Sciatic nerve (tissue), 2 donors: Measurements from ENCODE around the gene CDH13. TPM values are rescaled to one million over a fixed set of nuclear protein-coding genes. Genes with fewer than 3 reads are reported as not detected.
A peak's percentile ranks its signal among the peaks of the same experiment; 100 is the strongest.

Source experiments
- ATAC-seq: fragments of 200-7000 bp; cut with Tn5 transposase; one replicate; pipeline ENCODE4 v1.9.1; 2020; ENCODE audit warnings: mild to moderate bottlenecking, moderate library complexity
- DNase-seq: peaks from one replicate; pipeline ENCODE4 v3.0.0-alpha.2; 2020; ENCODE audit warnings: low spot score
- intact Hi-C: fragments of 100-400 bp; cut with DNase I; formaldehyde crosslinking; loops from one replicate; pipeline ENCODE4 v1.14.2; 2022
- total RNA-seq: library from RNA; stranded (reverse); fragmentation: NEBNext Ultra II Directional; extraction: Animal tissue kit (Norgen Biotek cat#: 25700); gene quantifications from one replicate; pipeline ENCODE4 v1.2.1, GENCODE V29; 2021
- donor health status: DM: no; HTN: no; CAD: no.
- donor health status: DM: no; HTN: no; CAD: no.

CDH13 gene
- total RNA-seq, 1 donor from 2014 or later: 7.5 TPM

DNA sequence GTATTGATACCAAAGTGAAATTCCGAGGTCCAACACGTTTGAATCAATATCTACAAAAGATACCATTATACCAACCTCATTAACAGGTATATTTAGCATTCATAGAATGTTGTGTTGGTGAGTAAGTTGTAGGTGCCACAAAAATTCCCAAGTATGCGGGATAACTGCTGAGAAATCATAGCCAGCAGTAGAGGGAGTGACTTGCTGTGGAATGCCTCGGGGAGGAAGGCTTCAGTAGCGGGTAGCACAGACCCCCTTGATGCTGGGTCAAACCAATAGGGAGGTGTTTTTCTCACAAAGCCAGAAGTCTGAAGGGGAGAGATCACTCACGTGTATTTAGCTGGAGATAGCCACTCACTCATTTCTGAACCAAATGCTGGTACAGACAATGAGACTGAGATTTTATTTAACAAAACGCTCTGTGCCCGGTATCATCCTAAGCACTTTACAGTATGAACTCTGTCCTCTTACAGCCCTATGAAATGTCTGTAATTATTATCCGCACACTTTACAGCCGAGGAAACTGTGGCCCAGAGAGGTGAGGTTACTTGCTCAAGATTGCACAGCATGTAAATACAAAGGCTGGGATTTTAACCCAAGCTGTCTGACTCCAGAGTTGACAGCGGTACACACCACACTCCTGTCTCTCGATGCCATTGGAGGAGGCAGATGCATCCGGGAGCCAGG, 1204.1 kb downstream of the CDH13 start:
- DNase-seq: no peak
- ATAC-seq: no peak
- intact Hi-C loops: loop anchor here (5.0 kb wide), 1 partner anchor 1229 kb away; no protein-coding TSS in a partner anchor

DNA sequence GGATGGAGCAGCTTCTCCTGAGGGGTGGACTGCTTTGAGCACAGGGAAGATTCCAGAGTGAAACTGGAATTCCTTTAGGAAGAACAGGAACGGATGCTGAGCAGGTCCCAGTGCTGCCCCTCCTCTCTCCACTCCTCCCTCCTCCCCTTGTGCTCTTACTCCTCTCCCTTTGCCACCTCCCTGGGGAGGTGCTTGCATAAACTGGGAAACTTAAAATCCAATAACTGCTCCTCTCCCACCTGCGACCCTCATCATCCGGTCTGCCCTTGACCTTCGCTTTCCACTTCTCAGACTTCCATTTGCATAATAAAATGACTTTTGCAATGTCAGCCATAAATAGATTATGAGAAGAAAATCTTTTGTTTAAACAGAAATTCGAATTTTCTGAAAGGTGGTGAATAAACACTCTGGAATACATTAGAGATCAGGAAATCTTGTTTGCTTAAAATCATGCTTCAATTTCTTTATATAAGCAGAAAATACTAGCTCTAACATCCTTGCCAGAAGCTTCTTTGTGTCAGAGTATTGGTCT, 1204.8 kb downstream of the CDH13 start:
- DNase-seq (no peak), ATAC-seq (no peak)
- intact Hi-C loops: loop anchor here (5.0 kb wide), 1 partner anchor 1229 kb away; no protein-coding TSS in a partner anchor

DNA sequence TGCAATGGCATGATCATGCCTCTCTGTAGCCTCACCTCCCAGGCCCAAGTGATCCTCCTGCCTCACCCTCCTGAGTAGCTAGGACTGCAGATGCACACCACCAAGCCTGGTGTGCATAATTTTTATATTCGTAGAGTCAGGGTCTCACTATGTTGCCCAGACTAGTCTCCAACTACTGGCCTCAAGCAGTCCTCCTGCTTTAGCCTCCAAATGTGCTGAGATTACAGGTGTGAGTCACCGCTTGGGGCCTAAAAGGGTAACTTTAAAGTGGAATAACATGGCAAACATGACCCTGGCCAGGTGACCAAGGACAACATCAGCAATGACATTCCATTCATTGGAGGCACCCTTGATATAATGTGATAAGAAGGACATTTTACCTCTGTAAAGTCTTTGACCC, 1207.2 kb downstream of the CDH13 start:
- ATAC-seq: no peak

DNA sequence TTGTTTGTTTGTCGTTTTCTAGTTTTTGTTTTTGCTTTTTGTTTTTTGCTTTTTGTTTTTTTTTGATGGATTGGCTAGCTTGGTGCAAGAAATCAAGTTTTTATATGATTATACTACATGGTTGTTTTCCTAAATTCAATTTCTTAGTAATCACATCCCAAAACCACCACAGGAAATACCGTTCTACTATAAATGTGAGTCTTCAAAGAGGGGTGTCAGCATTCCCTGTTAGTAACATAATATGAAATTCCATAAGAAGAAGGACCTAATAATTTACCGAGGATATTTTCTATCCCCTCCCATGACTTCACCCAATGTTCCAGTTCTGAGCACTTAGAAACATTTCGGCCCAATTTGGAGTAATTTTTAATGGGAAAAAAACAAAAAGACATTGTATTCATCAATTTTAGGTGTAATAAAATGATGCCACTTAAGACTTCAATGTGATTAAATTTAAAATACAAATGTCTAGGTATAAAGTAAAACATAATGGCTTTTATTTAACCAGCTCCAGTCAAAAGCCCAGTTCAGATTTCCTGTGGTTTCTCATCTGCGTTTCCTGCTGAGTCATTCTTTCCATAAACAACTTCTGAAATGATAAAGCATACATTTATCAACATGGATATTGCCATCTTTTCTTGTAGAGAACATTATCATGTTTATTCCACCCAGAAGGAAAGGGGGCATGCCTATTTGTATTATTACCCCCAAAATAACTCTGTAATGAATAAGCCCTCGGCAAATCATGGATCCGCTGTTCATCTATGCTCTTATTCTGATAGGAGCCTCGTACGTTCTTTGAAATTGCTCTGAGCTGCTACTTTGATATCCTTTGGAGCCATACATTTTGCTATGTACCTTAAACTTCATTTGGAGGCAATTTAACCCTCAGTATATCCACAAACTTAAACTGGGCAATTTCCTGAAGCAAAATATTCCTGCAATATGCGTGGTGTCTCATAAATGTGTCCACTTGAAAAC, 1209.1 kb downstream of the CDH13 start:
- ATAC-seq: no peak
- intact Hi-C loops: no loop called here
- no peak for DNase-seq

More for the DNA sequence above, 1207.2 kb downstream of the CDH13 start:
- no peak for DNase-seq
- intact Hi-C loops: loop anchor here (5.0 kb wide), 1 partner anchor 1232 kb away; no protein-coding TSS in a partner anchor

DNA sequence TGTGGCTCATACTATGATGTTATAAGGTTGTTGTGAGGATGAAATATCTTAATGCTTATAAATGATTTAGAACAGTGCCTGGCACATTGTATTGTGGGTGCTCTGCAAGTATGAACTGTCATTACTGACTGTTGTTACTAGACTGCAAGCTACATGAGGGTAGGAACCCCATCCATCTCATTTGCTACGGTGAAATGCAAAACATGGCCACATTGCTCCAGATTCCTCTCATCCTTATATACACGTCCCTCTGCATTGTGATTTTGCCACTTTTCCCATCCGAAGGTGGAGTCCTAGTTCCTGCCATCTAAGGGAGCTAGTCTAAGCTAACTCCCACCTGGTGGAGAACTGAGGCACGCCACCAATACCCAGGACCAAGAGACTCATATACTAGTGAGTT, 1210.8 kb downstream of the CDH13 start:
- intact Hi-C loops: no loop called here
- ATAC-seq: no peak
- DNase-seq: no peak

DNA sequence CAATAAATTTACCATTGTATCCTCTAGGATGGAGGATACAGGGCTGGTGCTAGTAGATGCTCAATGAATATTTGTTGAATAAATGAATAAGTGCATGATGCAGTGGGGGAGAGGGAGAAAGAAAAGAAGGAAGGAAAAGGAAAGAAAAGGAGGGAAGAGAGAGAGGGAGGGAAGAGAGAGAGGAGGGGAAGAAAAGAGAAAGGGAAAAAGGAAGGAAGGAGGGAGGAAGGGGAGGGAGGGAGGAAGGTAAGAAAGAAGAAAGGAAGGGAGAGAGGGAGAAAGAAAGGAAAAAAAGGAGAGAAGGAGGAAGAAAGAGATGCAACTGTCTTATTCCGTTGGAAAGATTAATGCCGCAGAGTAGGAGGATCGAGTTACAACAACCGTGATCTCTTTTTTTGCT, 1211.4 kb downstream of the CDH13 start:
- no peak for ATAC-seq

DNA sequence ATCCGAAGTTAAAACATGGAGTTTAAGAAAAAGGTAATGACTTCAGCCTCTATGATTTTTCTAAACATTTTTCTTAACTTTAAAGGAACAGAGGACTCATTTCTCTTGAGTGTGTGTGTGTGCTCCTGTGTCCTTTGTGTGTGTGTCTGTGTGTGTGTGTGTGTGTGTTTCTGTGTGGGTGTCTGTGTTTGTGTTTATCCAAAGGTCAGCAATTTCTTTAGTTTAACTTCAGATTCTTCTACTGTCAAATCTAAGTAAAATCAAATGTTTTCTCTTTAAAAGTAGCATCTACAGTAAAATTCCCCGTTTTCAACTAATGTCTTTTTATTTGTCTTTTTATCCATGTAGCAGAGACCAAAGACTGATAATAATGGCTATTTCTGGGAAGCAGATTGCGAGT, 1212.8 kb downstream of the CDH13 start:
- DNase-seq: no peak
- ATAC-seq: no peak
- intact Hi-C loops: no loop called here

More for the DNA sequence above, 1211.4 kb downstream of the CDH13 start:
- DNase-seq: no peak
- intact Hi-C loops: no loop called here

DNA sequence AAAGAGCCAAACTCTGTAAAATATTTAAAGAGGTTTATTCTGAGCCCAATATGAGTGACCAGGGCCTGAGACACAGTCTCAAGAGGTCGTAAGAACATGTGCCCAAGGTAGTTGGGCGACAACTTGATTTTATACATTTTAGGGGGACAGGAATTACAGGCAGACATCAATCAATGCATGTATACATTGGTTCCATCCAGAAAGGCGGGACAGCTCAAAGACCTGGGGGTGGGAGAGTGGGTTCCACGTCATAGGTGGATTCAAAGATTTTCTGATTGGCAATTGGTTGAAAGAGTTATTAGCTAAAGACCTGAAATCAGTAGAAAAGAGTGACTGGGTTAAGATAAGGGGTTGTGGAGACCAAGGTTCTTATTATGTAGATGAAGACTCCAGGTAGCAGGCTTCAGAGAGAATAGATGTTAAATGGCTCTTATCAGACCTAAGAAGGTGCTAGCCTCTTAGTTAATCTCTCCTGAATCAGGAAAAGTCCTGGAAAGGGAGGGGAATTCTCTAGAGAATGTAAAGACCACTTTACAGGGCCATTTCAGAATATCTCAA, 1213.4 kb downstream of the CDH13 start:
- ATAC-seq (no peak), DNase-seq (no peak)
- intact Hi-C loops: no loop called here

DNA sequence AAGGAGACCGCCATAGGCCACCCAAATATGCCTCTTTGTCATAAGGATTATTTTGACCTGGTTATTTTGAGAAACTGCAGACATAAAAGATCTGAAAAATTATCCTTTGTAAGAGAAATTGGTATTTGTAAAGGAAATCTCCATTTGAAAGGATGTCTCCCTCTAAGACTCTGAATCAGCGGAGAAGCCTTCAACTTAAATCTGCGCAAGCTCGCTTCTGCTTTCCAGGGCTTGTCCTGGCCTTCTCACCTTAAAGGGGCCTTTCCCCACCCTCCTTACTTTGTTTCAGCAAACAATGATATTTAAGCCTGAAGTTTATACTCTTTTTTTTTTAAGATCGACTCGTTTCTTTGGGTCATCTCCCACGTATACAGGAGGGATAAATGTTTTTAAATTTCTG, 1215.5 kb downstream of the CDH13 start:
- ATAC-seq (no peak), DNase-seq (no peak)
- intact Hi-C loops: no loop called here

DNA sequence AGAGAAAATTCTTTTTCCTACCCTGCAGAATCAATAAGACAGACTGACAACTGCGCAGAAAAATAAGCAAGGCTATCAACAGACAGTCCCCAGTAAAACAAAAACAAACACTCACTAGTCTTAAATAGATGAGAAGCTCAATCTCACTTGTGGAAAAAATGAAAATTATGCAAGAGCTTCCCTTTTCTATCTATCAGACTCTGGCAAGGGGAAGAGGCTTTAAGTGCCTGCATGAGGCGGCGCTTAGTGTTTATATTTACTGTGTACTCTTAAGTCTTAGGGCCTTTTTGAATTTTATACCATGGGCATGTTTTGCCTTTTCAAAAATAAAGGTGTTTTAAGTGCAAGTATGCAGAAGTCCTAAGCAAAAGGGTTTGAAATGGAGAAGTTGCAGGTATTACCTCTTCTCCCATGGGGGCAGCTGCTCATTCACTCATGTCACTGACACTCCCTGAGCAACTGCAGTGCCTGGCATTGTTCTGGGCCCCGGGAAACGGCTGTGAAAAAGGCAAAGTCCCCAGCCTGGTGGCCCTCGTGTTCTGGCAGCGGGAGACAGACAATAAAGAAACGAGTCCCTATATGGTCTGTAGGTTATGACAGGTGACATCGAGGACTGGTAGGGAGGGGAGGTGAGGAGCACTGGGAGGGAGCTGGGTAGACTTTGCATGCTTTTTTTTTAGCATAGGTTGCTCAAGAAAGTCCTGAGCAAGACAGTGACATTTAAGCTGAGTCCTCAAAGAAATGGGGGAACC, 1216.2 kb downstream of the CDH13 start:
- intact Hi-C loops: no loop called here
- DNase-seq (no peak), ATAC-seq (no peak)

DNA sequence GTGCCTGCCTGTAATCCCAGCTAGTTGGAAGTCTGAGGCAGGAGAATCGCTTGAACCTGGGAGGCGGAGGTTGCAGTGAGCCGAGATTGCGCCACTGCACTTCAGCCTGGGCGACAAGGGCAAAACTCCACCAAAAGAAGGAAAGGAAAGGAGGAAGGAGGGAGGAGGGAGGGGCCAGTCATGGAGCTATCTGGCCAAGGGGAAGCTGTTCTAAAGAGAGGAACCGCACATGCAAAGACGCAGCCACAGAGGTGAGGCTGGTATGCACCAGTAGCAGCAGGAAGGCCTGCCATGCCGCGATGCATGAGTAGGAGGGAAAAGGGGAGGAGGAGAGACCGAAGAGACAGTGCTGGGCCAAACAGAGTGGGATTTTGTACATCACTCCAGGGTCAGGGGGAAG, 1216.9 kb downstream of the CDH13 start:
- intact Hi-C loops: no loop called here
- DNase-seq (no peak), ATAC-seq (no peak)

DNA sequence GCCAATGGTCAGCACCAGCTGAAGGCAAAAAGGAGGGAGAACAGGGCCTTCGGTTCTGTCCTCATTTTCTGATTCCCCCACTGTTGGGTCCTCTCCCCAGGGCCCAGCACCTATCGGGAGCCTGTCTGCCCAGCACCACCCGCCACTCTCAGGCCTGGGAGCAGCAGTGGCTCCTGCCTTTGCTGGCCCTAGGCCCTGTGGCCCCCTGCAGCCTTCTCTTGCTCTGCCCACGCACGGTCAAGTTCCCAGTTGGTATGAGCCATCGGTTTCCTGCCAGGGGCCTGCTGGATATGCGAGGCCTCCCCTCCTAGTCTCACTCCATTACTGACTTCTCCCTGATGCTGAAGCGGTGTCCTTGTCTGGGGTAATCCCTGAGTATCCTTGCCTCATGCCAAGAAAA, 1218.5 kb downstream of the CDH13 start:
- intact Hi-C loops: no loop called here
- no peak for DNase-seq

DNA sequence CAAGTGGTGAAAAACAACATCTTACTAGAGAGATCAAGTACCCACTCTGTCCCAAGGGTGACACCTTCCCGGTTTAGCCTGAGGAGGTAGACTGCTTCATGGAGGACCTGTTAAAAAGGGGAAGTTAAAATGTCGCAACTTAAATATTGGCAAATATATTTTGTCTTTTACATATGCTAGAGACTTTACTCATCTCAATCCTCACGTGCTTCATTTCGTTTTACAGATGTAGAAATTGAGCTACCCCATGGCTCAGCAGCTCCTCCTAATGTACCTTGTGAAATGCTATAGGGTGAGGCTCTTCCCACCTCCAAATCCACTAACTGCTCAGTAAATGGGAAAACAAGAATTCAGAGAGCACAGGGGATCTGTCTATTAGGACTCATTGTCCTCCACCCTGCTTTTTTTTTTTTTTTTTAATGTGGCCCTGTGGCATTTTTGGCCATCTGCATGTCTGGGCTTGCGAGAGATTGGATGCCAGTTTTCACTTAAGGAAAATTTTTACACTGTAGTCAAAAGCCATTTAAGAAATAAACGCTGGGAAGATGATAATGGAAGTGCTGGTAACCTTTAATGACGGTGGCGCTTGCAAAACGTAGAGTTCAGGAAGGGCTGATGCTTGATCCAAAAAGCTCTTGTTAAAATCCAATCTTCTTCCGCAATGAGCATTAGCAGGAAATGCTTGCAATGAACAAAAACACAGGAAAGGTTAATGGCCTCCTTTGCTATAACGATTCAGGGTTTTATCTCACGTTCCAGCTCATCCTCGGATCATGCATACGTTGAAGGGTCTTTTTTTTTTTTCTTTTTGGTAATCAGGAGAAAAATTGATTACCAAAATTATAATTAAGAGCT, 1220.8 kb downstream of the CDH13 start:
- DNase-seq (no peak), ATAC-seq (no peak)
- intact Hi-C loops: no loop called here

More for the DNA sequence above, 1218.5 kb downstream of the CDH13 start:
- no peak for ATAC-seq

DNA sequence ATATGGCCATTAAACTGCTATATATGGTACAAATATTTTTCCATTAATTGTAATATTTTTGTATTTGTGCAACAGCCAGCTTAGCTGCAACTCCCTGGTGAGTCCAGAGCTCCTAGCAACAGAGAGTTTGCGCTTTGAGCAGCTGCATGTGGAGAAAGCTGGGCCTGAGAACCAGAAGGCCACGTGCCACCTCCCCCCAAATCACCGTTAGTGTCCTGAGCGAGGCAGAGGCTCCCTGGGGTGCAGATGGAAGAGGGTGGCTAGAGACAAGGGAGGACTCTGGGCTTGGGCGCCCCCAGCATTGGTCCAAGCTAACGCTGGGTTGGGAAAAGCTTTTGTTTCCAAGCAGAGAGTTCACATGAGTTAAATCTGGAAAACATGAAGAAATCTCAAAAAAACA, 1222.7 kb downstream of the CDH13 start:
- peak; percentile 64 for ATAC-seq
- intact Hi-C loops: no loop called here
- no peak for DNase-seq
